ENCODE results near the gene RAI1.

DNA sequence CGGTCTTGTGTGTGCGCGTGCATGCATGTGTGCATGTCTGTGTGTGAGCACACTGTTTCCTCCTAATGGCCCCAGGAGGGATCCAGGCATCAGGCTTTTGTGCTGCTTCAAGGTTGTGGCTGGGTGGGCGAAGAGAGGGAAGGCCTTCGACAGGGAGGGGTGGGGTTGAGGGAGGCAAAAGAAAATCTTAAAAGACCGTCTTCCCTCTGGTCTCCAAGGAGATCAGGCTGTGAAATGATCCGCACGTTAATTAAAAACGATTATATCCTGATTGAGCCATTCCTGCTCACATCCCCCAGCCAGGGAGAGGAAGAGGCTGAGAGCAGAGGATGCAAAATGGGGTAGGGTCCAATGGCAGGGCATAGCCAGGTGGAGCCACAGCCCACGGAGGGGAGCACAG is 46.9 kb downstream of the RAI1 start:
- TF ChIP-seq, protein P1, sequence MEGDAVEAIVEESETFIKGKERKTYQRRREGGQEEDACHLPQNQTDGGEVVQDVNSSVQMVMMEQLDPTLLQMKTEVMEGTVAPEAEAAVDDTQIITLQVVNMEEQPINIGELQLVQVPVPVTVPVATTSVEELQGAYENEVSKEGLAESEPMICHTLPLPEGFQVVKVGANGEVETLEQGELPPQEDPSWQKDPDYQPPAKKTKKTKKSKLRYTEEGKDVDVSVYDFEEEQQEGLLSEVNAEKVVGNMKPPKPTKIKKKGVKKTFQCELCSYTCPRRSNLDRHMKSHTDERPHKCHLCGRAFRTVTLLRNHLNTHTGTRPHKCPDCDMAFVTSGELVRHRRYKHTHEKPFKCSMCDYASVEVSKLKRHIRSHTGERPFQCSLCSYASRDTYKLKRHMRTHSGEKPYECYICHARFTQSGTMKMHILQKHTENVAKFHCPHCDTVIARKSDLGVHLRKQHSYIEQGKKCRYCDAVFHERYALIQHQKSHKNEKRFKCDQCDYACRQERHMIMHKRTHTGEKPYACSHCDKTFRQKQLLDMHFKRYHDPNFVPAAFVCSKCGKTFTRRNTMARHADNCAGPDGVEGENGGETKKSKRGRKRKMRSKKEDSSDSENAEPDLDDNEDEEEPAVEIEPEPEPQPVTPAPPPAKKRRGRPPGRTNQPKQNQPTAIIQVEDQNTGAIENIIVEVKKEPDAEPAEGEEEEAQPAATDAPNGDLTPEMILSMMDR (conservative IDR thresholded peaks at IDR 0.05; ENCODE audit: low read depth in 2 of 2): no peak
- TF ChIP-seq POLR2AphosphoS5 (IDR thresholded peaks at IDR 0.05; ENCODE audit: low read depth): no peak
- no peak for TF ChIP-seq CREB1 (CRISPR knock-in tag; IDR thresholded peaks at IDR 0.05; ENCODE audit: low read depth)

Data from GM23338 (cell line).